Lower lobe of right lung (tissue), 2 donors: Measurements from ENCODE around the gene UPF3B. TPM values are rescaled to one million over a fixed set of nuclear protein-coding genes. Genes with fewer than 3 reads are reported as not detected.
"Not testable (repeated sequence)": the region's sequence is repeated elsewhere in the genome, so short reads cannot be mapped to it uniquely, and the experiment has no call there.

Experiments used
- ATAC-seq, 2 donors: fragments of 200-7000 bp; cut with Tn5 transposase; one replicate each; pipeline ENCODE4 v1.9.1; 2020 to 2022; ENCODE audit warnings: mild to moderate bottlenecking in 2 of 2, moderate library complexity in 2 of 2
- DNase-seq: peaks from one replicate; pipeline ENCODE4 v3.0.0-alpha.2; 2020
- H3K27ac ChIP-seq: fragments of 200-600 bp; one replicate; pipeline ENCODE4 v1.8.0; 2022
- H3K27me3 ChIP-seq: fragments of 200-600 bp; one replicate; pipeline ENCODE4 v1.8.0; 2022; ENCODE audit warnings: low read depth
- H3K36me3 ChIP-seq: fragments of 200-600 bp; one replicate; pipeline ENCODE4 v1.8.0; 2022; ENCODE audit warnings: mild to moderate bottlenecking
- H3K4me1 ChIP-seq: fragments of 200-600 bp; one replicate; pipeline ENCODE4 v1.8.0; 2022
- H3K4me3 ChIP-seq: fragments of 200-600 bp; one replicate; pipeline ENCODE4 v1.8.0; 2022; ENCODE audit warnings: mild to moderate bottlenecking
- H3K9me3 ChIP-seq: fragments of 200-600 bp; one replicate; pipeline ENCODE4 v1.8.0; 2022
- CTCF ChIP-seq: fragments of 200-600 bp; IDR thresholded peaks from one replicate; pipeline ENCODE4 v1.8.0; 2022; ENCODE audit warnings: antibody characterized with exemption, mild to moderate bottlenecking
- intact Hi-C: fragments of 100-400 bp; cut with DNase I; formaldehyde crosslinking; loops from one replicate; pipeline ENCODE4 v1.11.0; 2022
- total RNA-seq: library from RNA; stranded (reverse); fragmentation: NEBNext Ultra II Directional; extraction: Animal tissue kit (Norgen Biotek cat#: 25700); gene quantifications from one replicate; pipeline ENCODE4 v1.2.1, GENCODE V29; 2021
- donor health status: DM: no; HTN: yes; CAD: no; lungs with severe emphysema.

Gene UPF3B
- total RNA-seq, 1 donor from 2014 or later = 6.6 TPM

DNA sequence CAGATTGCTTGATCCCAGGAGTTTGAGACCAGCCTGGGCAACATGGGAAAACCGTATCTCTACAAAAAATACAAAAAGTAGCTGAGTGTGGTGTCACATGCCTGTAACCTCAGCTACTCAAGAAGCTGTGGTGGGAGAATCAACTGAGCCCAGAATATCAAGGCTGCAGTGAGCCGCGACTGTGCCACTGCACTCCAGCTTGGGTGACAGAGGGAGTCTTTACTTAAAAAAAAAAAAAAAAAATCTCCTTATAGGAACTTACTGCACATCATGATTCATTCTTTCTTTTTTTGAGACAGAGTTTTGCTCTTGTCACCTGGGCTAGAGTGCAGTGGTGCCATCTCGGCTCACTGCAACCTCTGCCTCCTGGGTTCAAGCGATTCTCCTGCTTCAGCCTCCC lies 24.3 kb downstream of the UPF3B start:
- peaks cover 18% of the 10 kb centered on the region for H3K36me3 ChIP-seq
- DNase-seq (no peak), ATAC-seq (no peak)
- H3K27ac ChIP-seq = no peak overlapping the region
- intact Hi-C loops = no loop called here
- no peak for TF ChIP-seq CTCF
- no peaks in the 10 kb centered on the region for H3K9me3 ChIP-seq
- H3K27me3 ChIP-seq = no peaks in the 10 kb centered on the region
- H3K4me3 ChIP-seq = no peak overlapping the region
- H3K4me1 ChIP-seq = no peaks in the 10 kb centered on the region

- no peak overlapping the region for H3K4me3 ChIP-seq
- DNase-seq (no peak), ATAC-seq (peak in 1 of 2 donors; percentile 16)
- H3K9me3 ChIP-seq = no peaks in the 10 kb centered on the region
- H3K27me3 ChIP-seq = no peaks in the 10 kb centered on the region
- no peak overlapping the region for H3K27ac ChIP-seq
- peaks cover 5% of the 10 kb centered on the region for H3K36me3 ChIP-seq
- no peak for TF ChIP-seq CTCF
- intact Hi-C loops = no loop called here
- no peaks in the 10 kb centered on the region for H3K4me1 ChIP-seq
Measured at GRCh38 chrX:119826399-119826959, 26.3 kb downstream of the UPF3B start.

DNA sequence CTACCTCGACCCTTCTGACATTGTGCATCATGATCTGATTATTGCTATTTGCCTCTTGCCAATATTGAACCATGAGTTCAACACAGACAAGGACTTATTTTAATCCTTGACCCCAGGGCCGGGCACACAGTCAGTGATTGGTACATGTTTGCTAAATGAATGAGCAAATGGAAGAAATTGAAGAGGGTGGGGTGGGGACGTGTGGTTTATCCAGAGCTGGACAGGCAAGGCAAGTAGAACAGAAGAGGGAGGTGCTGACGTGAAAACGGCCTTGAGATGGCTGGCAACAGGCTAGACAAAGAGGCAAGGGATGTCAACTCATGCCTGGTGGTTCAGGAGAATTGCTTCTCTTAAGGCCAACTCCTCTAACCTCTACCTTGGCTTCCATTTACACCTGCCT lies 28.5 kb downstream of the UPF3B start:
- H3K4me3 ChIP-seq, H3K4me1 ChIP-seq, H3K9me3 ChIP-seq, intact Hi-C loops, H3K36me3 ChIP-seq, DNase-seq, H3K27me3 ChIP-seq, ATAC-seq, H3K27ac ChIP-seq: not testable (repeated sequence)

- peak overlapping the region; percentile 46 for H3K27ac ChIP-seq
- intact Hi-C loops, H3K4me1 ChIP-seq, H3K27me3 ChIP-seq, H3K36me3 ChIP-seq, H3K4me3 ChIP-seq, H3K9me3 ChIP-seq, DNase-seq: not testable (repeated sequence)
- ATAC-seq = peak; percentile 37 to 87
Measured at GRCh38 chrX:119821703-119822102, 31.1 kb downstream of the UPF3B start.

GRCh38 chrX:119817130-119817690 lies 35.6 kb downstream of the UPF3B start:
- Histone ChIP-seq H3K9me3 (no peaks in the 10 kb centered on the region), H3K4me1 (no peaks in the 10 kb centered on the region), H3K36me3 (no peaks in the 10 kb centered on the region), H3K4me3 (no peak overlapping the region), H3K27ac (no peak overlapping the region), H3K27me3 (no peaks in the 10 kb centered on the region)
- DNase-seq (no peak), ATAC-seq (no peak)
- TF ChIP-seq CTCF = no peak
- intact Hi-C loops = no loop called here

DNA sequence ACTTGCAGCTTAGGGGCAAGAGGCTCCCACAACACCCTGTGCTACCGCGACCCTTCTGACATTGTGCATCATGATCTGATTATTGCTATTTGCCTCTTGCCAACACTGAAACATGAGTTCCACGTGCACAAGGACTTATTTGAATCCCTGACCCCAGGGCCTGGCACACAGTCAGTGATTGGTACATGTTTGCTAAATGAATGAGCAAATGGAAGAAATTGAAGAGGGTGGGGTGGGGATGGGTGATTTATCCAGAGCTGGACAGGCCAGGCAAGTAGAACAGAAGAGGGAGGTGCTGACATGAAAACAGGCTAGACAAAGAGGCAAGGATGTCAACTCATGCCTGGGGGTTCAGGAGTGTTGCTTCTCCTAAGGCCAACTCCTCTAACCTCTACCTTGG lies 36.5 kb downstream of the UPF3B start:
- TF ChIP-seq CTCF = no peak
- ATAC-seq = no peak

More for the DNA sequence above, 36.5 kb downstream of the UPF3B start:
- Histone ChIP-seq H3K36me3 (no peaks in the 10 kb centered on the region), H3K9me3 (no peaks in the 10 kb centered on the region), H3K4me3 (no peak overlapping the region), H3K27ac (no peak overlapping the region), H3K4me1 (no peaks in the 10 kb centered on the region), H3K27me3 (no peaks in the 10 kb centered on the region)
- intact Hi-C loops = no loop called here
- no peak for DNase-seq
